Neural cell (in vitro differentiated cells): ENCODE data around the gene IPPK. TPM values are rescaled to one million over a fixed set of nuclear protein-coding genes. Genes with fewer than 3 reads are reported as not detected.

Source experiments
- H2AFZ ChIP-seq: fragments of 200-600, 300-800 bp; sonication (generic), shearing (Covaris generic); 2 replicates; pipeline ENCODE4 v1.6.0; 2014; ENCODE audit warnings: low read depth, mild to moderate bottlenecking, antibody characterized with exemption, low read length, moderate library complexity
- H3F3A ChIP-seq: fragments of 200-600 bp; shearing (Covaris generic); 2 replicates; pipeline ENCODE4 v1.6.1; 2016; ENCODE audit warnings: mild to moderate bottlenecking, moderate library complexity, mixed read lengths, antibody characterized with exemption, low read length; ENCODE audit not compliant: insufficient read depth, poor library complexity, severe bottlenecking
- H3K27ac ChIP-seq: fragments of 200-600, 300-800 bp; sonication (generic), shearing (Covaris generic); 2 replicates; pipeline ENCODE4 v1.5.1; 2014; ENCODE audit warnings: mild to moderate bottlenecking, low read length, moderate library complexity
- H3K27me3 ChIP-seq: fragments of 300-800, 200-600 bp; sonication (generic), shearing (Covaris generic); 2 replicates; pipeline ENCODE4 v1.6.0; 2014; ENCODE audit warnings: mild to moderate bottlenecking, low read depth, low read length, moderate library complexity; ENCODE audit not compliant: insufficient read depth
- H3K36me3 ChIP-seq: fragments of 300-800, 200-600 bp; sonication (generic), shearing (Covaris generic); 2 replicates; pipeline ENCODE4 v1.5.1; 2014; ENCODE audit warnings: mild to moderate bottlenecking, antibody characterized with exemption, low read length, moderate library complexity; ENCODE audit not compliant: insufficient read depth
- H3K4me2 ChIP-seq: fragments of 300-800, 200-600 bp; sonication (generic), shearing (Covaris generic); 2 replicates; pipeline ENCODE4 v1.6.0; 2014; ENCODE audit warnings: mild to moderate bottlenecking, low read length
- H3K4me3 ChIP-seq: fragments of 300-800, 200-600 bp; sonication (generic), shearing (Covaris generic); 2 replicates; pipeline ENCODE4 v1.5.1; 2014; ENCODE audit warnings: mild to moderate bottlenecking, low read length, moderate library complexity
- H3K79me2 ChIP-seq: fragments of 200-600 bp; shearing (Covaris generic); replicated peaks from 2 replicates; pipeline ENCODE4 v1.6.0; 2014; ENCODE audit warnings: mild to moderate bottlenecking, low read length, moderate library complexity; ENCODE audit not compliant: insufficient read depth
- H3K9ac ChIP-seq: fragments of 300-800, 200-600 bp; sonication (generic), shearing (Covaris generic); 2 replicates; pipeline ENCODE4 v1.6.1; 2016; ENCODE audit warnings: mild to moderate bottlenecking, low read length, mixed read lengths
- H3K9me2 ChIP-seq: fragments of 200-600 bp; shearing (Covaris generic); 2 replicates; pipeline ENCODE4 v1.6.1; 2016; ENCODE audit warnings: mild to moderate bottlenecking, low read length, mixed read lengths; ENCODE audit not compliant: insufficient read depth
- H3K9me3 ChIP-seq: fragments of 200-600, 300-800 bp; sonication (generic), shearing (Covaris generic); 2 replicates; pipeline ENCODE4 v1.6.1; 2016; ENCODE audit warnings: mild to moderate bottlenecking, mixed run types, low read length, moderate library complexity, mixed read lengths
- H4K20me1 ChIP-seq: fragments of 200-600 bp; shearing (Covaris generic); 2 replicates; pipeline ENCODE4 v1.6.1; 2016; ENCODE audit warnings: mild to moderate bottlenecking, mixed run types; ENCODE audit not compliant: insufficient read depth
- CTCF ChIP-seq: fragments of 450-650 bp; IDR thresholded peaks from 2 replicates; pipeline ENCODE4 v1.5.1; 2014; ENCODE audit warnings: antibody characterized with exemption, mild to moderate bottlenecking, moderate library complexity; ENCODE audit not compliant: poor library complexity, severe bottlenecking
- EP300 ChIP-seq: fragments of 450-650 bp; conservative IDR thresholded peaks from 2 replicates; pipeline ENCODE4 v1.6.1; 2014; ENCODE audit warnings: antibody characterized with exemption, mild to moderate bottlenecking, moderate library complexity; ENCODE audit not compliant: poor library complexity, severe bottlenecking
- EZH2 ChIP-seq: fragments of 200-600, 300-800 bp; shearing (Covaris generic), sonication (generic); IDR thresholded peaks from 2 replicates; pipeline ENCODE4 v1.6.1; 2014; ENCODE audit warnings: antibody characterized with exemption, low read length, borderline replicate concordance, mild to moderate bottlenecking; ENCODE audit not compliant: insufficient read depth, poor library complexity, severe bottlenecking
- MXI1 ChIP-seq: fragments of 450-650 bp; conservative IDR thresholded peaks from 2 replicates; pipeline ENCODE4 v1.6.1; 2014; ENCODE audit warnings: antibody characterized with exemption, mild to moderate bottlenecking; ENCODE audit not compliant: poor library complexity, severe bottlenecking
- POLR2AphosphoS5 ChIP-seq: IDR thresholded peaks from 2 replicates; pipeline ENCODE4 v1.6.1; 2012
- RAD21 ChIP-seq: fragments of 450-650 bp; conservative IDR thresholded peaks from 2 replicates; pipeline ENCODE4 v1.6.1; 2014; ENCODE audit warnings: antibody characterized with exemption, mild to moderate bottlenecking, moderate library complexity
- REST ChIP-seq: IDR thresholded peaks from 2 replicates; pipeline ENCODE4 v1.6.1; 2012; ENCODE audit warnings: borderline replicate concordance
- SMC3 ChIP-seq: fragments of 450-650 bp; conservative IDR thresholded peaks from 2 replicates; pipeline ENCODE4 v1.6.1; 2014; ENCODE audit warnings: antibody characterized with exemption, mild to moderate bottlenecking, moderate library complexity; ENCODE audit not compliant: poor library complexity
- TAF1 ChIP-seq: IDR thresholded peaks from 2 replicates; pipeline ENCODE4 v1.6.1; 2012; ENCODE audit warnings: low read depth
- polyA plus RNA-seq: library from polyadenylated mRNA; depleted of rRNA; stranded (reverse); fragments of >200 nt; gene quantifications from 2 replicates; pipeline ENCODE4 v1.2.3, GENCODE V29; 2014

Gene IPPK
- polyA plus RNA-seq, 1 donor from 2014 or later, result 34.3 TPM

GRCh38 chr9:92592946-92593861, 76.7 kb downstream of the IPPK start:
- no peak overlapping the region for H2AFZ ChIP-seq

GRCh38 chr9:92592537-92592936, 77.4 kb downstream of the IPPK start:
- no peak overlapping the region for H3K27ac ChIP-seq
- H3K36me3 ChIP-seq, result no peaks in the 10 kb centered on the region
- no peak overlapping the region for H2AFZ ChIP-seq
- H3K9me2 ChIP-seq, result no peaks in the 10 kb centered on the region
- H3K4me2 ChIP-seq, result no peak overlapping the region
- H3K79me2 ChIP-seq, result no peaks in the 10 kb centered on the region
- no peak overlapping the region for H3K9ac ChIP-seq
- no peaks in the 10 kb centered on the region for H4K20me1 ChIP-seq
- no peaks in the 10 kb centered on the region for H3F3A ChIP-seq
- no peaks in the 10 kb centered on the region for H3K9me3 ChIP-seq
- no peak overlapping the region for H3K4me3 ChIP-seq
- TF ChIP-seq EP300 (no peak), RAD21 (no peak), POLR2AphosphoS5 (no peak), SMC3 (no peak)
- no peaks in the 10 kb centered on the region for H3K27me3 ChIP-seq

More at GRCh38 chr9:92592946-92593861, 76.7 kb downstream of the IPPK start:
- Histone ChIP-seq H3K79me2 (no peaks in the 10 kb centered on the region), H3K4me2 (no peak overlapping the region), H3K9me3 (no peaks in the 10 kb centered on the region), H3K36me3 (no peaks in the 10 kb centered on the region), H4K20me1 (no peaks in the 10 kb centered on the region), H3K27me3 (no peaks in the 10 kb centered on the region), H3K4me3 (no peak overlapping the region), H3K9ac (no peak overlapping the region), H3K9me2 (no peaks in the 10 kb centered on the region), H3F3A (no peaks in the 10 kb centered on the region), H3K27ac (no peak overlapping the region)
- no peak for TF ChIP-seq RAD21
- TF ChIP-seq EP300, result no peak

- no peak for TF ChIP-seq RAD21
- no peak for TF ChIP-seq REST
- no peak for TF ChIP-seq EZH2
- no peak for TF ChIP-seq CTCF
- no peak for TF ChIP-seq MXI1
- no peak for TF ChIP-seq POLR2AphosphoS5
- TF ChIP-seq SMC3, result no peak
- no peak for TF ChIP-seq TAF1
- TF ChIP-seq EP300, result no peak
- Histone ChIP-seq H3K9ac (no peak overlapping the region), H3K79me2 (no peaks in the 10 kb centered on the region), H3K9me3 (no peaks in the 10 kb centered on the region), H4K20me1 (no peaks in the 10 kb centered on the region), H3K27me3 (no peaks in the 10 kb centered on the region), H3K4me3 (no peak overlapping the region), H3K4me2 (no peak overlapping the region), H3K27ac (no peak overlapping the region), H2AFZ (no peak overlapping the region), H3K9me2 (no peaks in the 10 kb centered on the region), H3F3A (no peaks in the 10 kb centered on the region), H3K36me3 (no peaks in the 10 kb centered on the region)
Measured at GRCh38 chr9:92590377-92590776, 79.6 kb downstream of the IPPK start.
